ENCODE results near the gene PEG3.
"Not testable (repeated sequence)": the region's sequence is repeated elsewhere in the genome, so short reads cannot be mapped to it uniquely, and the experiment has no call there.

PEG3 gene

GRCh38 chr19:56840451-56841192 lies at the start of gene PEG3, which contains the start of gene ZIM2:
Gene PEG3, minus strand, starts transcription at chr19:56840726. Its CDS starts 16,071 bp downstream, at chr19:56824655.
Gene ZIM2, minus strand, starts transcription at chr19:56840726. Its CDS starts 16,449 bp downstream, at chr19:56824277.
- no peak for FAIRE-seq
- DNase-seq (ENCODE audit: extremely low spot score, insufficient read length, low read depth): no peak

GRCh38 chr19:56885173-56885985 lies 44.9 kb upstream of the PEG3 start:
- no peak for FAIRE-seq
- DNase-seq (ENCODE audit: extremely low spot score, insufficient read length, low read depth): no peak

- DNase-seq (ENCODE audit: extremely low spot score, insufficient read length, low read depth) (no peak), FAIRE-seq (no peak)
These were observed 43.9 kb upstream of the PEG3 start for GRCh38 chr19:56884441-56884840.

GRCh38 chr19:56880592-56881190 lies 40.2 kb upstream of the PEG3 start:
- FAIRE-seq: no peak
- DNase-seq (ENCODE audit: extremely low spot score, insufficient read length, low read depth): no peak

- FAIRE-seq (no peak), DNase-seq (ENCODE audit: extremely low spot score, insufficient read length, low read depth) (no peak)
These were observed 36.7 kb upstream of the PEG3 start for GRCh38 chr19:56877069-56877715.

DNA sequence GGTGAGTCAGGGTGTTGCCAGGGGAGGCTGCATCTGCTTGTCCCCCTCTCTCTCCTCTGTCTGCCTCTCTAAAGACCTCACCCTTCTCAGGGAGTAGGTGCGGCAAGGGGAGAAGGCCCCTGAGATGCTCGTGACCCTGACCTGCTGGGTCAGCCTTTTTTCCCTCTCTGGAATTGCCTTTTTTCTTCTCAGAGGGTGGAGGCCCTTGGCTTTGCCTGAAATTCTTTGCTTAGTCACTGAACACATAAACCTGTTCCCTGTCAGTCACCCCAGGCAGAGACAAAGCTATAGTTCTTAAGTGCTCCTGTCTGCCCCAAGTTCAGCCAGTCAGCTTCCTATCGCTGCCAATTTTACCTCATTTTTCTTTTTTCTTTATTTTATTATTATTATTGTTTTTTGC lies 35.2 kb upstream of the PEG3 start:
- DNase-seq (ENCODE audit: extremely low spot score, insufficient read length, low read depth) (no peak), FAIRE-seq (no peak)

DNA sequence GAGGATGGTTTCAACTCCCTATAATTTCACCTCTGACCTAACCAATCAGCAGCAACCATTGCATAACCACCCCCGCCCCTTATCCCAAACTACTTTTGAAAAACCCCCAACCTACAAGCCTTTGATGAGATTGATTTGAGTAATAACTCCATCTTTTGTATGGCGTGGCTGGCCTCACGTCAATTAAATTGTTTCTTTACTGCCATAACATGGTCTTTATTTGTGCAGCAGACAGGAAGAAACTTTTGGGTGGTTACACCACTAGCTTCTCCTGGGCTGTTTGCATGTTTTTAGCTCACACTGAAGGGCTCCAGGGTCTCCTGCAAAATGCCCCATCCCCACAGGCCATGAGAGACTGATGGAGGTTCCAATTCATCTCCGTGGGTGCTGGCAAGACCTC lies 34.0 kb upstream of the PEG3 start:
- FAIRE-seq (no peak), DNase-seq (ENCODE audit: extremely low spot score, insufficient read length, low read depth) (no peak)

- DNase-seq (ENCODE audit: extremely low spot score, insufficient read length, low read depth) (no peak), FAIRE-seq (no peak)
These were observed 33.0 kb upstream of the PEG3 start for GRCh38 chr19:56873493-56873892.

DNA sequence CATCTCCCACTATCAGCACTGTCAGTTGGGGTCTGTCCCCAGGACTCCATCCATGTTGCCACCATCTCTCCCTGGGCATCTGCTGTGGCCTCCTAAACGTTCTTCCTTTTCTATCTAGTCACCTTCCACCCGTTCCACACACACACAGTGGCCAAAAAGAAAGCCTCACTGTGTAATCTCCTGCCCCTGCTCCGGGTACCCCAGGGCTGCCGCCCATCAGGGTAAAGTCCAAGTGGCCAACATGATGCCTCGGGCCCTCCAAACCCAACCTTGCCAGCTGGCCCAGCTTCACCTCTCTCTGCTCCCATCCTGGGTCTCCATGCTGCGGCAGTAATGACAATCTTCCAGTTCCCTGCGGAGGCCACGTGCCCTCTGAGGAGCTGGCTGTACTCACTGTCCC lies 29.4 kb upstream of the PEG3 start:
- DNase-seq (ENCODE audit: extremely low spot score, insufficient read length, low read depth): no peak
- no peak for FAIRE-seq

DNA sequence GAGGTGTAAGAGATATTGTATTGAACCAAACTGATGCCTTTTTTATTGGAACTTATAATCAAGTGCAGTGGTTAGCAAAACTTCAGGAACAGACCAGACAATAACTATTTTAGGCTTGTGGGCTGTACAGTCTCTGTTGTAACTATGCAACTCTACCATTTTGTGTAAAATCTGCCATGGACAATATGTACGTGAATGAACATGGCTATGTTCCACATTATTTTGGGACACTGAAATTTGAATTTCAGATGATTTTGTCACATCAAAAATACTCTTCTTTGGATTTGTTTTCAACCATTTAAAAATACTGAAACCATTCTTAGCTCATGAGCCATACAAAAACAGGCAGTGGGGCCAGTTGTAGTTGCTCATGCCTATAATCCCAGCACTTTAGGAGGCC lies 27.9 kb upstream of the PEG3 start:
- DNase-seq (ENCODE audit: extremely low spot score, insufficient read length, low read depth) (no peak), FAIRE-seq (no peak)

DNA sequence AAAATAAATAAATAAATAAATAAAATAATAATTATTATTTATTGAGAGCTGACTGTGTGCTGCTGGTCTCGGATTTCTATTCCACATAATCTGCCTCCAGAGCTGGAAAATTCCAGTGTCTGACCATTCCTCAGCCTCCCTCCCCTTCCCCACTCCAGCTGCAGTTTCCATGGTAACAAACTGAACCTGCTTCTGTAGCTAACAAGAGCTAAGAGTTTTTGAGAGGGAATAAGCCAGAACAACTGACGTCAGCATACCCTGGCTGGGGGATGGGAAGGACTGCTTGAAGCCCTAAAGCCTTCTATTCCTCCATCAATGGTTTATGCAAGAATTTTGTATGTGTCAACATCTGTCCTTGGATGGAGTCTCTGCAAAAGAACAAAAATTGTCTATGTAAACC lies 26.0 kb upstream of the PEG3 start:
- no peak for DNase-seq (ENCODE audit: extremely low spot score, insufficient read length, low read depth)
- no peak for FAIRE-seq

GRCh38 chr19:56864443-56865125 lies 24.1 kb upstream of the PEG3 start:
- no peak for FAIRE-seq
- DNase-seq (ENCODE audit: extremely low spot score, insufficient read length, low read depth): no peak

- no peak for FAIRE-seq
These were observed 22.2 kb upstream of the PEG3 start for GRCh38 chr19:56862741-56863140.

DNA sequence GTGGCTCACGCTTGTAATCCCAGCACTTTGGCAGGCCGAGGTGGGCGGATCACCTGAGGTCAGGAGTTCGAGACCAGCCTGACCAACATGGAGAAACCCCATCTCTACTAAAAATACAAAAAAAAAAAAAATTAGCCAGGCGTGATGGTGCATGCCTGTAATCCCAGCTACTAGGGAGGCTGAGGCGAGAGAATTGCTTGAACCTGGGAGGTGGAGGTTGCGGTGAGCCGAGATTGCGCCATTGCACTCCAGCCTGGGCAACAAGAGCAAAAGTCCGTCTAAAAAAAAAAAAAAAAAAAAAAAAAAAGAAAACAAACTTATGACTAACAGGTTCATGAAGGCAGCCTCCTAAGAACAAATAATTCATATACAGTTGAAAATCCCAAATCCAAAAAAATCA lies 19.9 kb upstream of the PEG3 start:
- not testable (repeated sequence) for DNase-seq (ENCODE audit: extremely low spot score, insufficient read length, low read depth); FAIRE-seq

More at GRCh38 chr19:56862741-56863140, 22.2 kb upstream of the PEG3 start:
- no peak for DNase-seq (ENCODE audit: extremely low spot score, insufficient read length, low read depth)

DNA sequence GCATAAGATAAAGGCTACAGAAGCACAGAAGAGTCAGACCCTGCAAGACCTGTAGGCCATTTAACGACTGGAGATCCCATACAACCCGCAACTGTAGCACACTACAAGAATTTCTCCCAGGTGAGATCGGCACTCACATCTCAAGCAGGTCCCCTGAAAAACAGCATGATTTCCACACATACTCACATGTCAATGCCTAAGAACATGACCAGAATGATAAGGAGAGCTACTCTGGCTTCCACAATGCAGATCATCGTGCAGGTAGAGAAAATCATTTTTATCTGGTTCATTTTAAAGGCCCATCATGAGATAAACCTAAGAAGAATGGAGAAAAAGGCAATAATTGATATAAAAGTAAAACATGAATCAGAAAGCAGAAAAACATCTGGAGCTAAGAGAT lies 17.5 kb upstream of the PEG3 start:
- FAIRE-seq (no peak), DNase-seq (ENCODE audit: extremely low spot score, insufficient read length, low read depth) (no peak)

- FAIRE-seq (no peak), DNase-seq (ENCODE audit: extremely low spot score, insufficient read length, low read depth) (no peak)
These were observed 16.3 kb upstream of the PEG3 start for GRCh38 chr19:56856822-56857221.

- DNase-seq (ENCODE audit: extremely low spot score, insufficient read length, low read depth); FAIRE-seq: not testable (repeated sequence)
These were observed 11.8 kb upstream of the PEG3 start for GRCh38 chr19:56852361-56852760.

DNA sequence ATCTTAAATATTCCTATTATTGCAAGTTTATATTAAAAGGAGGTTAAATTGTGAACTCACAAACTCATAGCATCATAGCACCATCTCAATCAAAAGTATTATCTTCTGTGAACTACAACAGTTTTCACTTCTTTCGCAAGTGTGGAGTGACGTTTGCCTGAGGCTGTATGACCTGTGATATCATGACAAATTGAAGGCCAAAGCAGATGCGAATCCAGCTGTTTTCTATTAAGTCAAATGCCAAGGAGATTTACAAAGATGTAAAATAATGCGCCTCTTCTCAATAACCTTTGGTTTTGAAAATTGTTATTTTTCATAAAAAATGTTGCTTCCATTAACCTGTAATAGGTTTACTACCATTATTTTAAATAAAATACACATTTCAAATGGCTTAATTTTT lies 7.6 kb upstream of the PEG3 start:
- DNase-seq (ENCODE audit: extremely low spot score, insufficient read length, low read depth): no peak
- no peak for FAIRE-seq

- FAIRE-seq: no peak
- no peak for DNase-seq (ENCODE audit: extremely low spot score, insufficient read length, low read depth)
These were observed 1.9 kb upstream of the PEG3 start for GRCh38 chr19:56842412-56842811.

DNA sequence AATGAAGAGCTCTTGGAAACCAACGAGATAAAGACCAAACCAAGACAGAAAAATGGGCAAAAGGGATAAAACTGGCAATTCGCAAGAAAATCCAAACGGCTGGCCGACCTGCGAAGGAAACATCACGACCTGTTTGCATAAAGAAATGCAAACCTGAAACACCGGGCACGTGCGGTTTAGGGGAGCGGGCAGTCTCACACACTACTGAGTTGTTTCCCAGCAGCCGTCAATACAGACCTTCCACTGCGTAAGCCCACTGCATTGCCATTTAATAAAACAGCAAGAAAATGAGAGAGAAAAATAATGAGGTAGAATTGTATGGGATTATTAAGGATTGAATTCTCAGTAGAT lies 642 bp upstream of the PEG3 start:
- no peak for DNase-seq (ENCODE audit: extremely low spot score, insufficient read length, low read depth)
- FAIRE-seq: no peak

All from GM18507 (cell line).